Thoracic aorta (tissue), 2 donors: ENCODE measurements around the gene RNF212. TPM values are rescaled to one million over a fixed set of nuclear protein-coding genes. Genes with fewer than 3 reads are reported as not detected.

ENCODE experiments used
- ATAC-seq: fragments of 150-250 bp; one replicate; pipeline ENCODE4 v1.8.0; 2017; ENCODE audit warnings: low read depth; ENCODE audit not compliant: insufficient number of reproducible peaks, low FRiP score
- DNase-seq: peaks from one replicate; pipeline ENCODE4 v3.0.0-alpha.2; 2020; ENCODE audit warnings: low spot score
- H3K27ac ChIP-seq, 2 donors: fragments of 200-600 bp; sonication (generic); 1 replicate in 1 of 2; 2 replicates in 1 of 2; pipeline ENCODE4 v1.5.1; 2016; ENCODE audit warnings: mild to moderate bottlenecking in 2 of 2, moderate library complexity in 2 of 2
- H3K27me3 ChIP-seq: fragments of 200-600 bp; sonication (generic); replicated peaks from 2 replicates; pipeline ENCODE4 v1.6.0; 2016; ENCODE audit warnings: mild to moderate bottlenecking; ENCODE audit not compliant: insufficient read depth
- H3K36me3 ChIP-seq: fragments of 200-600 bp; sonication (generic); one replicate; pipeline ENCODE4 v1.5.1; 2016
- H3K4me1 ChIP-seq, 2 donors: fragments of 200-600 bp; sonication (generic); 1 replicate in 1 of 2; 2 replicates in 1 of 2; pipeline versions ENCODE4 v1.5.1 to v1.6.0; 2016; ENCODE audit warnings: low read depth in 2 of 2, mild to moderate bottlenecking in 1 of 2; ENCODE audit not compliant: control insufficient read depth in 1 of 2
- H3K4me3 ChIP-seq: fragments of 200-600 bp; sonication (generic); 2 replicates; pipeline ENCODE4 v1.5.1; 2016; ENCODE audit warnings: mild to moderate bottlenecking
- H3K9me3 ChIP-seq: fragments of 200-600 bp; sonication (generic); 2 replicates; pipeline ENCODE4 v1.5.1; 2016
- CTCF ChIP-seq: fragments of 200-600 bp; sonication (generic); IDR thresholded peaks from one replicate; pipeline ENCODE4 v1.5.1; 2019; ENCODE audit warnings: antibody characterized with exemption
- total RNA-seq, 2 donors: library from RNA; depleted of rRNA; stranded (reverse); fragments of >200 nt; gene quantifications; one replicate each; pipeline versions ENCODE4 v1.1.0 to v1.2.3, GENCODE V29; 2016

RNF212 gene
- total RNA-seq, 2 donors from 2014 or later, result 1.2 to 2.4 TPM

- TF ChIP-seq CTCF, result no peak
- ATAC-seq, result no peak
- no peaks in the 10 kb centered on the region for H3K27me3 ChIP-seq
Observed at GRCh38 chr4:1027915-1028238, 85.5 kb downstream of the RNF212 start.

GRCh38 chr4:1027219-1027914, 86.0 kb downstream of the RNF212 start:
- Histone ChIP-seq H3K27ac (no peak overlapping the region), H3K9me3 (no peaks in the 10 kb centered on the region), H3K27me3 (no peaks in the 10 kb centered on the region), H3K36me3 (peaks cover 14% of the 10 kb centered on the region), H3K4me1 (peaks cover 0 to 5% of the 10 kb centered on the region in 2 donors), H3K4me3 (no peak overlapping the region)
- ATAC-seq, result no peak
- DNase-seq, result no peak
- no peak for TF ChIP-seq CTCF

More at GRCh38 chr4:1027915-1028238, 85.5 kb downstream of the RNF212 start:
- no peak for DNase-seq
- H3K36me3 ChIP-seq, result peaks cover 12% of the 10 kb centered on the region
- no peak overlapping the region for H3K4me3 ChIP-seq
- H3K4me1 ChIP-seq, result peaks cover 4 to 10% of the 10 kb centered on the region in 2 donors
- no peaks in the 10 kb centered on the region for H3K9me3 ChIP-seq
- no peak overlapping the region for H3K27ac ChIP-seq

GRCh38 chr4:1026115-1026514, 87.2 kb downstream of the RNF212 start:
- DNase-seq (no peak), ATAC-seq (no peak)
- Histone ChIP-seq H3K9me3 (no peaks in the 10 kb centered on the region), H3K27ac (no peak overlapping the region), H3K27me3 (no peaks in the 10 kb centered on the region), H3K36me3 (peaks cover 18% of the 10 kb centered on the region), H3K4me3 (no peak overlapping the region), H3K4me1 (no peaks in the 10 kb centered on the region)
- TF ChIP-seq CTCF, result no peak

- no peaks in the 10 kb centered on the region for H3K4me1 ChIP-seq
- H3K4me3 ChIP-seq, result no peak overlapping the region
- no peak overlapping the region for H3K27ac ChIP-seq
- no peak for TF ChIP-seq CTCF
- H3K27me3 ChIP-seq, result no peaks in the 10 kb centered on the region
- H3K36me3 ChIP-seq, result peaks cover 18% of the 10 kb centered on the region
- no peaks in the 10 kb centered on the region for H3K9me3 ChIP-seq
- ATAC-seq (no peak), DNase-seq (no peak)
Observed at GRCh38 chr4:1024882-1025545, 88.3 kb downstream of the RNF212 start.

GRCh38 chr4:1023895-1024740, 89.2 kb downstream of the RNF212 start:
- ATAC-seq (no peak), DNase-seq (no peak)
- Histone ChIP-seq H3K9me3 (no peaks in the 10 kb centered on the region), H3K36me3 (peaks cover 18% of the 10 kb centered on the region), H3K4me3 (no peak overlapping the region), H3K27me3 (no peaks in the 10 kb centered on the region), H3K27ac (no peak overlapping the region), H3K4me1 (no peaks in the 10 kb centered on the region)
- no peak for TF ChIP-seq CTCF
